GM23248 (cell line): ENCODE measurements around the gene ANKRD65. TPM values are rescaled to one million over a fixed set of nuclear protein-coding genes. Genes with fewer than 3 reads are reported as not detected.
A peak's percentile ranks its signal among the peaks of the same experiment; 100 is the strongest.

Experiments used
- DNase-seq: peaks from one replicate; pipeline ENCODE4 v3.0.0-alpha.2; 2015
- H2AFZ ChIP-seq: fragments of 200-600 bp; sonication (generic); 2 replicates; pipeline ENCODE4 v1.6.1; 2016; ENCODE audit warnings: antibody characterized with exemption
- H3F3A ChIP-seq: fragments of 200-600 bp; sonication (generic); 2 replicates; pipeline ENCODE4 v1.6.1; 2016; ENCODE audit warnings: mild to moderate bottlenecking, antibody characterized with exemption, mixed run types; ENCODE audit not compliant: insufficient read depth
- H3K27ac ChIP-seq: fragments of 200-600 bp; sonication (generic); 2 replicates; pipeline ENCODE4 v1.5.1; 2016; ENCODE audit warnings: mild to moderate bottlenecking
- H3K27me3 ChIP-seq: fragments of 200-600 bp; sonication (generic); replicated peaks from 2 replicates; pipeline ENCODE4 v1.6.1; 2016; ENCODE audit warnings: mild to moderate bottlenecking; ENCODE audit not compliant: insufficient read depth
- H3K36me3 ChIP-seq: fragments of 200-600 bp; sonication (generic); 2 replicates; pipeline ENCODE4 v1.6.1; 2016; ENCODE audit warnings: low read depth, mild to moderate bottlenecking
- H3K4me1 ChIP-seq: fragments of 200-600 bp; sonication (generic); 2 replicates; pipeline ENCODE4 v1.6.1; 2016; ENCODE audit warnings: mild to moderate bottlenecking; ENCODE audit not compliant: insufficient read depth
- H3K4me2 ChIP-seq: fragments of 200-600 bp; sonication (generic); one replicate; pipeline ENCODE4 v1.6.1; 2016; ENCODE audit warnings: mild to moderate bottlenecking; ENCODE audit not compliant: unreplicated experiment
- H3K4me3 ChIP-seq: fragments of 200-600 bp; sonication (generic); 2 replicates; pipeline ENCODE4 v1.5.1; 2016; ENCODE audit warnings: mild to moderate bottlenecking
- H3K79me2 ChIP-seq: fragments of 200-600 bp; sonication (generic); 2 replicates; pipeline ENCODE4 v1.6.1; 2016; ENCODE audit warnings: mild to moderate bottlenecking; ENCODE audit not compliant: insufficient read depth
- H3K9ac ChIP-seq: fragments of 200-600 bp; sonication (generic); 2 replicates; pipeline ENCODE4 v1.6.1; 2016; ENCODE audit warnings: mild to moderate bottlenecking
- H3K9me2 ChIP-seq: fragments of 200-600 bp; sonication (generic); 2 replicates; pipeline ENCODE4 v1.6.1; 2016; ENCODE audit warnings: mixed run types, mild to moderate bottlenecking, moderate library complexity; ENCODE audit not compliant: insufficient read depth
- H3K9me3 ChIP-seq: fragments of 200-600 bp; sonication (generic); one replicate; pipeline ENCODE4 v1.6.1; 2017; ENCODE audit warnings: low read depth
- H4K20me1 ChIP-seq: fragments of 200-600 bp; sonication (generic); 2 replicates; pipeline ENCODE4 v1.6.0; 2016; ENCODE audit not compliant: insufficient read depth
- EZH2 ChIP-seq: fragments of 200-600 bp; sonication (generic); IDR thresholded peaks from 2 replicates; pipeline ENCODE4 v1.6.1; 2018; ENCODE audit warnings: antibody characterized with exemption, mild to moderate bottlenecking; ENCODE audit not compliant: insufficient read depth, poor library complexity, severe bottlenecking
- EZH2phosphoT487 ChIP-seq: fragments of 200-600 bp; sonication (generic); IDR thresholded peaks from 2 replicates; pipeline ENCODE4 v1.6.1; 2018; ENCODE audit warnings: antibody characterized with exemption, moderate library complexity, mild to moderate bottlenecking, low read depth; ENCODE audit not compliant: insufficient read depth
- WGBS, 2 experiments: methylation state at CpG; one replicate each; pipeline ENCODE4 v1.1.6; 2015 to 2017; ENCODE audit warnings: low lambda C conversion rate in 2 of 2, low coverage in 1 of 2; ENCODE audit errors: missing lambda C conversion rate in 2 of 2; 5-methylcytosine and 5-hydroxymethylcytosine counted together
- in situ Hi-C: fragments of 300-500 bp; cut with MboI; formaldehyde crosslinking; loops from 2 replicates; pipeline ENCODE4 v1.15.0; 2020
- polyA plus RNA-seq: library from polyadenylated mRNA; unstranded; fragments of >200 nt; fragmentation: Nextera tagmentation; extraction: Ambion mirVana; gene quantifications from 2 replicates; pipeline ENCODE4 v1.2.1, GENCODE V29; 2016
- total RNA-seq: library from RNA; depleted of rRNA; stranded (reverse); fragments of >200 nt; shearing (Covaris generic); gene quantifications from 2 replicates; pipeline ENCODE4 v1.2.3, GENCODE V29; 2014

The ANKRD65 gene
- total and polyA plus RNA-seq, 2 experiments from 2014 or later = 0.44 to 0.97 TPM

DNA sequence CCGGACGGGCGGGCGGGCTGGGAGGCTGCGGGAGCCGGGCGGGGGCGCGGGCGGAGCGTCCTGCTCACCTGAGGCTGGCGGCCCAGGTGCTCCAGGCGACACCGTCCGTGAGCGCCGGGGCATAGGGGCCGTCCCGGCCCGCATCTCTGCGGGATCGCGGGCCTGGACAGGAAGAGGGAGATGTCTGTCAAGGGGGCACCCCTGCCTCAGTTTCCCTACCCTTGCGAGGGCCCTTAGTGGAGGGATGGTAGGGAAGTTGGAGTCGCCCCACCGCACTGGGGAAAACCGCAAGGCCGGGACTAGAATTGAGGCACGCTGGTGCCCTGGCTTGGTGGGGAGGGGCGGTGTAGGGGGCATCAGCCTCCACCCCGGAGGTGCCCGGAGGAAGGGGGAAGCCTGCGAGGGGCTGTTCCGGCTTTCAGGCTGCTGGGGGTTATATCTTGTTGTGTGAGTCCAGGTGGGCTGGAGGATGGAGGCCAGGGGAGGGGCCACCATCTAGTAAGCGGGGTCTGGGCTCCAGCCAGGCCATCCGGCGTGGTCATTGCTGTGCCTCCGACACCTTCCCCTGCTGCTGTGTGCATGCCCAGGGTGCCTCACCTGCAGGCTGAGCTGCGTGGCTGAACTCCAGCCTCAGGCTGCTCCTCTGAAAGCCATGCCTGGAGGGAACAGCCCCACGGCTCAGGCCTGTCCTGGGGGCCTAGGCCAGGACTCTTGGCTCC lies 15.0 kb upstream of the ANKRD65 start:
- Histone ChIP-seq H3K4me3 (peak overlapping the region; percentile 52), H2AFZ (no peak overlapping the region), H3K9ac (no peak overlapping the region), H3K27ac (no peak overlapping the region), H3K27me3 (no peaks in the 10 kb centered on the region), H3K36me3 (no peaks in the 10 kb centered on the region), H3F3A (no peaks in the 10 kb centered on the region), H3K79me2 (no peaks in the 10 kb centered on the region), H3K4me2 (peak overlapping the region; percentile 58), H4K20me1 (no peaks in the 10 kb centered on the region), H3K9me2 (no peaks in the 10 kb centered on the region), H3K9me3 (no peaks in the 10 kb centered on the region), H3K4me1 (no peaks in the 10 kb centered on the region)
- no peak for DNase-seq
- TF ChIP-seq EZH2phosphoT487 = no peak
- TF ChIP-seq EZH2 = no peak
- in situ Hi-C loops = no loop called here
- WGBS, 2 experiments = 23 to 30% methylated on average over 26 to 39 of the region's 40 CpGs

DNA sequence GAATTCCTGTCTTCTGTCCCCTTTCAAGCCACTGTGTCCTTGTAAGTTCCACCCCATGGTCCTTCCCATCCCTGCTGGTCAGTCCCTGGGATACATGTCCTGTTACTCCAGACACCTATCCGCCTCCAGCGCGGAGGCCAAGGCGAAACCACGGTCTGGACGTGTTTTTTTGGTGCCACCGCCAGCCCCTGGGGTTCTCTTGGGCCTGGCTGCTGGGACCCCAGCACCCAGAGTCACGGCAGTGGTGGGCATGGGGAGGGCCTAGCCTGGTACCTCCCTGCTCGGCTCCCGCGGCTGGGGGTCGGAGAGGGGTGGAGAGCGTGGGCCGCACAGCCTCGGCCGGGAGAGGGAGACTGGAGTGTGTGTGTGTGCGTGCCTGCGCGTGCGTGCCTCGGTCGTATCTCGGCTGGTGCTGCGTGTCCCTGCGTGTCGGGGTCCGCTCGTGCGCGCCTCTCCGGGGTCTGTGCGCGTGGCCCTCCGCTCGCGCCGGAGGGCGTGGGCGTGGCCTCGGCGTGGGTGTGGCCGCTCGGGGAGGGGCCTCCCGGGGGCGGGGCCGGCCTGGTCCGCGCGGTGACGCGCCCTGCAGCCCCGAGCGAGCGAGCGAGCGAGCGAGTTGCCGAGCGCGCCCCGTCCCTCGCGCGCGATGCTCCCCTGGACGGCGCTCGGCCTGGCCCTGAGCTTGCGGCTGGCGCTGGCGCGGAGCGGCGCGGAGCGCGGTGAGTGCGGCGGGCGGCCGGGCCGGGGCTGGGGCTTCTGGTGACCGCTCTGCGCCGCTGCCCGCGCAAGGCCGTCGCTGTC lies 14.2 kb upstream of the ANKRD65 start, which contains the start of gene VWA1:
VWA1 (plus strand) TSS at position 585 of the 798 bp plus-strand sequence; CDS start at position 644, 59 bp downstream.
- Histone ChIP-seq H3K9me2 (no peaks in the 10 kb centered on the region), H3K4me1 (no peaks in the 10 kb centered on the region), H3F3A (no peaks in the 10 kb centered on the region), H3K36me3 (no peaks in the 10 kb centered on the region), H3K4me2 (peak within 1 kb of the TSS; percentile 58), H4K20me1 (no peaks in the 10 kb centered on the region), H3K27me3 (no peaks in the 10 kb centered on the region), H3K9ac (no peak within 1 kb of the TSS), H3K27ac (no peak within 1 kb of the TSS), H3K79me2 (no peaks in the 10 kb centered on the region), H3K4me3 (peak within 1 kb of the TSS; percentile 52), H2AFZ (peak within 1 kb of the TSS; percentile 62), H3K9me3 (no peaks in the 10 kb centered on the region)
- 9 to 20% methylated on average over 32 to 87 of the region's 89 CpGs for WGBS, 2 experiments
- in situ Hi-C loops = no loop called here
- no peak for TF ChIP-seq EZH2
- TF ChIP-seq EZH2phosphoT487 = no peak
- DNase-seq = peak; percentile 87

DNA sequence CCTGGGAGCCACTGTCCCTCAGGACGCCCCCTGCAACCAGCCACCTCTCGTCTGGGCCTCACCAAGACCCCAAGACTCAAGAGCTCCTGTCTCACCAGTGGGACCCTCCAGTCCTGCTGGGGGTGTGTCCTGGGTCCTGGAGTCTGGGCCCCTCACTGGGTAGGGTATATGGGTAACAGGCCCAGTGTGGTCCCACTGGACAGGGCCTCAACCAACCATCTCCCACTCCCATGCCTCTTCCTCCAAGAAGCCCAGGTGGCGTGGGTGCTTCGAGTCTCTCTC lies 13.7 kb upstream of the ANKRD65 start:
- Histone ChIP-seq H3K27me3 (no peaks in the 10 kb centered on the region), H3K9ac (no peak overlapping the region), H4K20me1 (no peaks in the 10 kb centered on the region), H3K4me1 (no peaks in the 10 kb centered on the region), H3K4me3 (no peak overlapping the region), H3K9me3 (no peaks in the 10 kb centered on the region), H3F3A (0 out of 2 replicates have a peak, but pooled peaks cover 3% of the 10 kb centered on the region), H2AFZ (no peak overlapping the region), H3K9me2 (no peaks in the 10 kb centered on the region), H3K4me2 (no peak overlapping the region), H3K79me2 (no peaks in the 10 kb centered on the region), H3K36me3 (no peaks in the 10 kb centered on the region), H3K27ac (no peak overlapping the region)
- DNase-seq = no peak
- in situ Hi-C loops = no loop called here
- no peak for TF ChIP-seq EZH2
- TF ChIP-seq EZH2phosphoT487 = no peak
- WGBS, 2 experiments = 61 to 65% methylated on average over 4 of the region's 4 CpGs

DNA sequence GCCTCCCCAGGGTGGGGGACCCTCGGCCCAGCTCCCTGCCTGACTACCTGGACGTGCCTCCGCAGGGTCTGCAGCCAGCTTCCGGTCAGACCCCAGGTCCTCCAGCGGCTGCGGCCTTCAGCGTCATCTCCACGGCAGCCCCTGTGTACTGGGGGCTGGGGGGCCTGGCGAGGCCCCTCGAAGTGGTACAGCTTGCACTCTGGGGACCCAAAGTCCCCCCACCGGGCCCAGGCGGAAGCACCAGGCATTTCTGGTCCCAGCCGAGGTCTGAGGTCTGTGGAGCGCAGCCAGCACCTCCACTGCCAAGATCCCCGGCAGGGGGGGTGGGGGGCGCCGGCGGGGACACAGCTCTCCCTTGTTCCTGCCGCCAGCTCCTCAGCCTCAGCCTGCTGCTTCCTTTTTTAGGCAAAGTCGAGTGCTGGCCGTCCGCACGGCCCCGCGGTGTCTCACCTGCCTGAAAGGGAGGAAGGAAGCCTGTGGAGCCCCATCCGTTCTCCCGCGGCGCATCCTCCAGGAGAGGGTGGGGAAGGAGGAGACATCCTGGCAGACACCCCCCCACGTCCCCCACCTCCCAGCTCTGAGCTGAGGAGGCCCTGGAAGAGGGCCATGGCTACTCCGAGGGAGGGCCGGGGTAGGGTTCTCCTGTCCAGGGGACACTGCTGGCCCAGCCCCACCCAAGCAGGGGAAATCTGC lies 13.2 kb upstream of the ANKRD65 start:
- H3K36me3 ChIP-seq = no peaks in the 10 kb centered on the region
- WGBS, 2 experiments = 50 to 53% methylated on average over 27 to 31 of the region's 32 CpGs
- H3K4me1 ChIP-seq = no peaks in the 10 kb centered on the region
- TF ChIP-seq EZH2phosphoT487 (no peak), EZH2 (no peak)
- H4K20me1 ChIP-seq = no peaks in the 10 kb centered on the region
- no peak for DNase-seq
- H3K79me2 ChIP-seq = no peaks in the 10 kb centered on the region
- no peak overlapping the region for H3K9ac ChIP-seq
- H3K9me2 ChIP-seq = no peaks in the 10 kb centered on the region
- H2AFZ ChIP-seq = no peak overlapping the region
- no peak overlapping the region for H3K4me3 ChIP-seq
- no peak overlapping the region for H3K27ac ChIP-seq
- H3K4me2 ChIP-seq = no peak overlapping the region
- H3F3A ChIP-seq = 0 out of 2 replicates have a peak, but pooled peaks cover 7% of the 10 kb centered on the region
- in situ Hi-C loops = no loop called here
- H3K27me3 ChIP-seq = no peaks in the 10 kb centered on the region
- H3K9me3 ChIP-seq = no peaks in the 10 kb centered on the region
